Hematopoietic multipotent progenitor cell treated with erythropoietin and hydrocortisone succinate and interleukin-3 and kit ligand, for 17 days (in vitro differentiated cells): Measurements from ENCODE around the gene GOLGA8A.
"Not testable (repeated sequence)": the region's sequence is repeated elsewhere in the genome, so short reads cannot be mapped to it uniquely, and the experiment has no call there.

Experiments
- DNase-seq: peaks from one replicate; pipeline ENCODE4 v3.0.0-alpha.2; 2015; ENCODE audit warnings: low spot score

The GOLGA8A gene, protein sequence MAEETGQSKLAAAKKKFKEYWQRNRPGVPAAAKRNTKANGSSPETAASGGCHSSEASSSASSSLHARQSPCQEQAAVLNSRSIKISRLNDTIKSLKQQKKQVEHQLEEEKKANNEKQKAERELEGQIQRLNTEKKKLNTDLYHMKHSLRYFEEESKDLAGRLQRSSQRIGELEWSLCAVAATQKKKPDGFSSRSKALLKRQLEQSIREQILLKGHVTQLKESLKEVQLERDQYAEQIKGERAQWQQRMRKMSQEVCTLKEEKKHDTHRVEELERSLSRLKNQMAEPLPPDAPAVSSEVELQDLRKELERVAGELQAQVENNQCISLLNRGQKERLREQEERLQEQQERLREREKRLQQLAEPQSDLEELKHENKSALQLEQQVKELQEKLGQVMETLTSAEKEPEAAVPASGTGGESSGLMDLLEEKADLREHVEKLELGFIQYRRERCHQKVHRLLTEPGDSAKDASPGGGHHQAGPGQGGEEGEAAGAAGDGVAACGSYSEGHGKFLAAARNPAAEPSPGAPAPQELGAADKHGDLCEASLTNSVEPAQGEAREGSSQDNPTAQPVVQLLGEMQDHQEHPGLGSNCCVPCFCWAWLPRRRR

DNA sequence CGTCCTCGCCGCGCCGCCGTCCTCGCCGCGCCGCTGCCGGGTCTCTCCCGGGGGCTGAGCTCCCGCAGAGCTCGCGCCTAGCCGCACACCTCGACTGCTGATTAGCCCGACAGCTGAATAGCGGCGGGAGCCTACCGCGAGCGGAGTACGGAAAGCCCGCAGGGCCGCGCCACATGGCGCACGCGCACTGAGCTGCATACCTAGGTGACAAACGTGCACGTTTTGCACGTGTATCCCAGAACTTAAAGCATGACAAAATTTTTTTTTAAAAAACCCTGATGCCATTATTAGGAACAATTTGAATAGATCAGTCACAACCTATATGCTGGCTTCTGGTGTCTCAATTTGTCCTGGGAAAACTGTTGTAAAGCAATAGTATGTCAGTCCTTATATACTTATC, at the start of gene GOLGA8A:
GOLGA8A (minus strand) TSS at position 122 of the 400 bp plus-strand sequence. CDS start 48,117 bp downstream, outside the sequence.
- DNase-seq: no peak

DNA sequence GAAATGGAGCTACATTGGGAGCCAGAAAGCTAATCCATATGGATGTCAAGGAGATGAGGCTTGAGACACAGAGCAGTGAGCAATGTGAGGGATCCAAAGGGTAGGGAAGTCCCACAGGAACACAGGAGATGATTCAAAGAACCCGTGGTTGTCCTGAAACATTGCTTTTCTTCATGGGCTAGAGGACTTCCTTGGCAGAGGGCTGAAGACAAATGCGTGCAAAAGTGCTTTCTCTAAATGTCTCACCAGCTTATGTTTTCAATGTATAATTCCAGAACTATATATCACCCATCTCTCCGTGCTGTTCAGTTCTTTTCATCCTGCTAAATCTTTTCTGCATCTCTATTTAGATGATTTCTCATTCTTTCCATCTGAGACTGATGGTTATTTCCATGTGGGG, 46.0 kb upstream of the GOLGA8A start:
- no peak for DNase-seq

DNA sequence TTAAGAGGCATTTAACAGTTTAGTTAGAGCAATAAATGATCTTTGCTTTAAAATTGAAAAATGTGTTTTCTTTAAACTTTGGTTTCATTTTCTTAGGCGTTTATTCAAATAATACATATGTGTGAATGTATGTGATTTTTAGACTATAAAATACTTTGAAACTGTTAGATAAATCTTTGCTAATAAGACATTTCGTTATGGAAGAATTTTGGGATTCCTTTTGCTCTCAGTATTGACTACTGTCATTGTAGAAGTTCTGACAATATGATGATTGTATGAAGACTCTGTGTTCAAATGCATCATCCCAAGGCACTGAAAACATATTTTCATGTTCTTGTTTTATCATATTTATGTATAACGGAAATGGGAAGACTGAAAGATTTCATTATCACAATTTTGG, 43.8 kb upstream of the GOLGA8A start:
- no peak for DNase-seq

DNA sequence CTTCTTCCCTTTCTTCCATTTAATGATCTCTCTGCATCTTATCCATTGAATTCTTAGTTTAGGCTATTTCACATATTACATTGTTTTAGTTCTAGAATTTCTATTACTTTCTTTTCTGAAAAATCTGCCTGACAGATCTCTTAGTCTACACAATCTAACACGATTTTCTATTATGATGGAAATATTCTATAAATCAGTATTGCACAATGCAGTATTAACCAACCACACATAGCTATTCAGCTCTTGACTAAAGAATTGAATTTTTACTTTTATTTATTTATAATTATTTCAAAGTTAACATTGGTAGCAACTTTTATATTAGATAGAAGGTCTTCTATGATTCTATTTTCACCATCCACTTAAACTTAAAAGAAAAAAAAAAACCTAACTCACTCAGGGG, 36.2 kb upstream of the GOLGA8A start:
- no peak for DNase-seq

DNA sequence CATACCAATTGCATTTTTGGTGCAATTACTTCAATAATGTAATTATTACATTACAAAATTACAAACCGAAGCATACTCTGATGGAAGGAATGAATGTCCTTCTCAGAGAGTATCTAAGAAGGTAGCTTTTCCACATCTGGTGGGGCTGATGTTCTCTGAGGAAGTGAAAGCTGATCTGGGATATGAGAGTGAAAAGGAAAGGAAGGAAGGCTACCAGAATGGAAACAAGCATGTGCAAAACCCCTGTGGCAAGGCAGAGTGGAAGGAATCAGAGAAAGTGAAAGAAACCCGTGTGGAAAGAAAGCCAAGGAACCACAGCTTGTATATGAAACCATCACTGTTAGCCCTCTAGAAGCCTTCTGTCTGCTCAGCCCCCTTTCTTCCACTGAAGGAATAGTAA, 35.3 kb upstream of the GOLGA8A start:
- no peak for DNase-seq

DNA sequence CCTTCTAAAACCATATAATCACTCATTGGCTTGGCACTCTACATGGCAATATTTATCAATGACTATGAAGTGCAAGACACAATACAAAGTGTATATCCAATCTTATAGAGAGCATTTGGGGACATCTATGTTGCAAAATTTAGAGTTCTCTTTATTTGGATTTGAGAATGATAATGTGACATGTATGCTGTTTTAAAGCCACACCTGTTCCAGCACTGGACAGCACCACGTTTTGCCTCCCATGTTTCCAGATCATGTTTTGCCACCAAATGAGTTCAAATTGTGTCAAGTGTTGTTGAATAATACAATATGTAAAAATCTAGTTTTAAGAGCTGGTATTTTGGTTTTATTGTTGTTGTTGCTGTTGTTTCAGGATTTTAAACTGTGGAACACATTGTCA, 33.3 kb upstream of the GOLGA8A start:
- DNase-seq: no peak

DNA sequence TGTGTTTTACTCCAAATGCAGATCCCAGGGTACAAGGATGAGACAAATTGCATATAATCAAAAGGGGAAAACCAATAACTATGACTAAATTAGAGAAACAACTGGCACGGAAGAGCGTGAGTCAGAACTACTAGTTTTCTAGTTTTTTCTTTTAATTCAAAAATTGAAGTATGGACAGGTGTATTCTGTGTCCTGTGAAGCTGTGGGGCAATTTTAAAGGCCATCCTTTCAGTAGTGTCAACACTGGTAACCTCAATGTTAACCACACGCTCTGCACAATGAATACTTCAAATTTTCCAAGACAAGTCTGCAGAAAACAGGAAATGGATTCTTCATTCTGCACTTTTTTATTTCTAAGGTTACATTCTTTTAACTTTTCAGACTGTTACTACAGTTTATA, 32.5 kb upstream of the GOLGA8A start:
- no peak for DNase-seq

DNA sequence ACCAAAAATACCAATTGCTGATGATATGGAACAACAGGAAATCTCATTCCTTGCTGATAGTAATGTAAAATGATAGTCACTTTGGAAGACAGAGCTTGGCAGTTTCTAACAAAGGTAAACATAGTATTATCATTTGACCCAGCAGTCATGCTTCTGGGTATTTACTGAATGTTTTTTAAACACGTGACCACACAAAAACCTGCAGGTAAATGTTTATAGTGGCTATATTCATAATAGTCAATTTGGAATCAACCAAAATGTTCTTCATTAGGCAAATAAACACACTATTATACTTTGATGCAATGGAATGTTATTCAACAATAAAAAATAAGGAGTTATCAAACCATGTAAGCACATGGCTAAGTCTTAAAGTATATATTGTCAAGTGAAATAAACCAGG, 24.1 kb upstream of the GOLGA8A start:
- no peak for DNase-seq

DNA sequence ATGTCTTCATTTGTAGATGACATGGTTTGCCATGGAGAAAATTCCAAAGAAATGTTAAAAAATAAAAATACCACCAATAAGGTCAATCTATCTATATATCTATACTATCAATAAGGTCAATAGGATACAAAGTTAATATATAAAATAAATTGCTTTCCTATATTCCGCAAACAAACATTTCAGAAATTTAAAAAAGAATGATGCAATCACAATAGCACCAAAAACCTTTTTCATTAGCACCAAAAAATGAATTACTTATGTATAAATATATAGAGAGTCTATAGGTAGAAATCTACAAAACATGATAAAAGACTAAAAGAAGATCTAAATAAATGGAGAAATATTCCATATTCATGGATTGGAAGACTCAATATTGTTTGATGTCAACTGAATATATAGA, 22.8 kb upstream of the GOLGA8A start:
- no peak for DNase-seq

DNA sequence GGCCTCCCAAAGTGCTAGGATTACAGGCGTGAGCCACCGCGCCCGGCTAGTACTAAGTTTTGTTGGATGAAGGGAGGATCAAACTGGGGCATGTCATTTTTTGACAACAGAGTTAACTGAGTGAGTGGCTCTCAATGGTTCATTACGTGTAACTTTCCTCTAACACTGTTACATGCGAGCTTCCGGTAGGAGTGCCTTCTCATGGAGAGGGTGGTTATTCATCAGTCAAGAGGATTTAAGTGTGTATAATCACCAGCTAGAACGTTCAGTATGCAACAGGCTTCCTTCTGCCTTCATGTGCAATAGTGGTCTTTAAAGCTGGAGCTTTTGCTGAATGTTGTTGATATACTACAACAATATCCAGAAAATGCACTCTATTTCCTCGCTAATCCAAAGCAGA, 19.1 kb upstream of the GOLGA8A start:
- DNase-seq: no peak

DNA sequence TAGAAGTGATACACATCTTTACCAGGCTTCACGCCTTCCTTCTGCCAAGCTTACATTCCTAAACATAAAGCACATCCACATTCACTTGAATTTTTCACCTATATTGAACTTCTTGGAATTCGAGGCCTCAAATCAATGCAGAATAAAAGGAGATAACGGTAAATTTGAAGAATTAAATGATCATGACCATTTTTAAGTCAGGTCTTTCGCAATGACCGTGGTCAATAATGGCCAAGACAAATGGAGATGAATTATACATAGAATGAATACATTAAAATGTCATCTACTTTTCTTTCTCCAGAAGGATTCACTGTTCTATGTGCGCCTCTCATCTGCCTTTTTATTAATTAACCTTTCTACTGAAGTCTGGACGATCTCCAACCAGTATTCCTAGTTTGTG, 5.3 kb upstream of the GOLGA8A start:
- DNase-seq: no peak

DNA sequence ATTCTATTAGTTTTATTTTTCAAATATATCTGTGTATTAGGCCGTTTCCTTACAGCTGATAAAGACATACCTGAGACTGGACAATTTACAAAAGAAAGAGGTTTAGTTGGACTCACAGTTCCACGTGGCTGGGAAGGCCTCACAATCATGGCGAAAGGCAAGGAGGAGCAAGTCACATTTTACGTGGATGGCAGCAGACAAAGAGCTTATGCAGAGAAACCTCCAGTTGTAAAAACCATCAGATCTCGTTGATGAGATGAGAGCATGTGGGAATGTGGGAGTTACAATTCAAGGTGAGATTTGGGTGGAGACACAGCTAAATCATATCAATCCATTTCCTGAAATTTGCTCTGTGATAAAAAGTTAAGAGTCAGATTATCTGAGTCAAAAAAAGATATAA, 2.3 kb upstream of the GOLGA8A start:
- DNase-seq: no peak

DNA sequence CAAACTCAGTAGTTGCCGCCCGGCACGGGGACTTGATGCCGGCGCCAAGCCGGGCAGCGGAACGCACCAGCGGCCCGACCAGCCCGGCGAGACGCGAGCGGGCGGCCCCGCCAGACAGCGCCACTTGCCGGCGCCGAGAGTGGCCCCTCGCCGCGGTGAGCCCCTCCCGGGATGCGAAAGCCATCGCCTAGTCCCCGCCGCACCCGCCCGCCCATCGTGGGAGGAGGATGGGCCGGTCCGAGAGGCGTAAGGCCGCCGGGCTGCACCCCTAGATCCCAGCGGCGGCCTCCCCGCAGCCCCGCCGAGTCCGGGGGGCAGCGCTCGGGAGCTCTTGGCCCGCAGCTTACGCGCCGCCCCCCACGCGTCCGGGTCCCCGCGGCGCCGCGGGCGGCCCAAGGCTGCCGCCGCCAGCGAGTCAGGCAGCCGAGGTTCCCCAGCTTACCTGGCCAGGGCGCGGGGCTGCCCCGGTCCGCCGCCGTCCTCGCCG, 609 bp downstream of the GOLGA8A start:
- no peak for DNase-seq

DNA sequence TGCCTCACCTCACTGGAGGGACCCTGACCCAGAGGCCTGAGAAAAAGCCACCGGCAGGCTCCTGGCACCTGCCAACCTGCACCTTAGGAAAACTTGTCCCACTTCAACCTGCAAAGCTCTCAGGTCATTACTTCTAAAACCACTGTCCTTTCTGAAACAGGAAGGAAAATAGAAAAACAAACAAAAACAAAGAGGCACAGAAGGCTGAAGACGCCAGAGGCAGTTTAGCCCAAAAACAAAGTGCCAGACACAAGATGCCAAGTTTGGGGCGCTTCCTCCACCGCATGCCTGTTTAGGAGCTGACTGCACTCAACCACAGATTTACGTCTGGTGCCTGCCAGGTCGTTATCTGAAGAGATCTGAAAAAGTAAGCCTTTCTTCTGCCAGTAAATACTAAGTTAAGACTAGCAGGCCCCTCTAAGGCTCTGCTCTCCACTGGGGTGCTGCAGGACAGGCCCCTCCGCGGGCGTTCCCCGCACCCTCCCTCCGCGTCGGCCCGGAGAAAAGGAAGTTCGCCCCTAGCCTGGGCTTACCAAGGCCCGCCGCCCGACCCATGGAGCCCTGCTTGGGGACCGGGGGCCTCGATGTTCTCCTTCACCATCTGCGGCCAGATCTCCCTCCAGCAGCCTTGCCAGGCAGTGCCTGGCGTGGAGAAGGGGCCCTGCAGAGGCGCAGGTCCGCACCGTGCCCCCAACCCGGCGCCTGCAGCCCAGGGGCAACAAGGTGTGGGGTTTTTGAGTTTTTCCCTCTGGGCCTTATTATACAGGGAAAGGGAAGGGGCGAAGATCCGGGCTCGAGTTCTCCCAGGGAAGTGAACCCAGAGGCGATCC, 1.3 kb downstream of the GOLGA8A start:
- no peak for DNase-seq

DNA sequence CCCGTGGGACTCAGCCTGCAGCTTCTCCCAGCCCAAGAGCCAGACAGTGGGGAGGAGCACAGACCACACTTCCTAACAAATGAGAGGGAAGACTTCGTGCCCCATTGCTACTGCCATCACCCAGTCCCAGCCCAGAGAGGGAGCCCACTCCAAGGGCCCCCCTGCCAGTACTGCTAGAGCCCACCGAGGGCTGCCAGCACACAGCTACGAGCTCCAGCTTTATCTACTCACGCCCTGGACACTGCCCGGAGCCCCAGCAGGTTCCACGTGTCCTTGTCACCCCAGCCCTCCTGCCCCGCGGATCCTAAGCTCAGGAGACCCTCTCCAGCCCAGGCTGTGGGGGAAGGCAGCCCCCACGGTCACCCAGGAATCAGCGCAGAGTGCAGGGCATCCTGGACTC, 1.9 kb downstream of the GOLGA8A start:
- DNase-seq: no peak

DNA sequence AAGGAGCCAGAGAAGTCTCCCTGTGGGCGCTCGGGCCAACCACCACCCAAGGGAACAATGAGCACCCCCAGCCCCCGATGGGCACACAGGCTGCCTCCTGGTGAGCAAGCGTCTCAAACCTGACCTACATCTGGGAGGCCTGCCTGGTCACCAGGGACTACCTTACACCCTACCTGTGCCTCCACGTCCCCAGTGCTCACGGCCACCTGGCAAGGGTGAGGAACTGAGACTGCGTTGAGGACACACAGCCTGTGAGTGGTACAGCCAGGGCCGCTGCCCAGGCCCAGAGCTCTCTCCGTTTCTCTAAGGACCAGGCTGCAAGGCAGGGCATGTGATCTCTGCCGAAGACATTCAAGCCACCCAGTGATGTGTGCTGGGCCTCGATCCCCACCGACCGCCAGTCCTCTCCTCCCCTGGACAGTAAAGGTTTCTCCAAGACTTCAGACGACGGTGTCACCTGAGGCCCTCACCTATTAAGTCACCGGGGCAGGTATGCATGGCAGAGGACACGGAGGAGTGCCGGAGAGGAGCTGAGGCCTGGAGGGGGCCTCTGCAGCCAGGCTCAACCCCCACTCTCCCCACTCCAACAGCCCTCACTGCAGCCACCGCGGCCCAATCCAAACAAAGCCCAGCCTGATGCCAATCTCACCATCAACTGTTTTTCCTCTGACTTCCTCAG, 2.8 kb downstream of the GOLGA8A start:
- no peak for DNase-seq

DNA sequence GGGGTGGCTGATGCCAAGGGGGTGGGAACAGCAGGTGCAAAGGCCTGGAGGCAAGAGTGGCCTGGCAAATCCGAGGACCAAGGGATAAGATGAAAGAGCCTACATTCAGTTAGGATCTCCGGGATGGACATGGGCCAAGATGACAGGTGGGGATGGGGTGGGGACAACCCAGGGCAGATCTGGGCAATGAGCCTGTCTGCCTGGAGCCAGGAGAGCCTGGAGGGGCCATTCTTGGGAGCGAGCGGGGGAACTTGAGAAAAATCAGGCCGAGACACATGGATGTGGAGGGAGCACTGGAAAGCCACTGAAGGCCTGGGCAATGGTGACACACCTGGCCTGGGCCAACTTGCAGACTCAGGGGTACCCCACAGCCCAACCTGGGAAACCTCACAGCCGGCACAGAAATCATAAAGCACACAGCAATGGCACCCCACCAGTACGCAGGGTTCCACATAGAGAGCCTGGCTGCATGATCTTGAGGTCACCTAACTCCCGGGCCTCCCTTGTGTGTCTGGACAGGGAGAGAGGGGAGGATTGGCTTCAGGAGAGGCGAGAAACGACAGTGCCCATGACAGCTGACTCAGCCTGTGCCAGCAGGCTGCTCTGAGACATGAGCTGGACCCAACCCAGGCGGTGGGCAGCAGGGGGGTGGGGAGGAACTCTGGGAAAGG, 3.5 kb downstream of the GOLGA8A start:
- not testable (repeated sequence) for DNase-seq

DNA sequence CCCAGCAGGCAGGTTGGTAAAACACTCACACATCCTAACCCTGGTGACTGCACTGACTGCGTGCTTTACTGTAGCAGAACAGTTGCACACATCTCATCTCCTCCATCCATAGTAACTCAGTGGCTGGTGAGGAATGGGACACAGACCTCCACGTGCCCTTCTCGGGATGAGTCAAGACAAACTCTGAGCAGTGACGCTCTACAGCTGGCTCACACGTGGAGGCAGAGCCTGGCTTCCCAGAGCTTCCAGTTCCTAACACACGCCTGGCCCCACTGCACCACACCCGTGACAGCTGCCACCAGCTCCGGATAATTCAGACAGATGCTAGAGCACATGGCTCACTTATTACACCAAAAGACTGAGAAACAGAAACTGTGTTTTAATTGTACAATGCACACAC, 7.0 kb downstream of the GOLGA8A start:
- DNase-seq: not testable (repeated sequence)

DNA sequence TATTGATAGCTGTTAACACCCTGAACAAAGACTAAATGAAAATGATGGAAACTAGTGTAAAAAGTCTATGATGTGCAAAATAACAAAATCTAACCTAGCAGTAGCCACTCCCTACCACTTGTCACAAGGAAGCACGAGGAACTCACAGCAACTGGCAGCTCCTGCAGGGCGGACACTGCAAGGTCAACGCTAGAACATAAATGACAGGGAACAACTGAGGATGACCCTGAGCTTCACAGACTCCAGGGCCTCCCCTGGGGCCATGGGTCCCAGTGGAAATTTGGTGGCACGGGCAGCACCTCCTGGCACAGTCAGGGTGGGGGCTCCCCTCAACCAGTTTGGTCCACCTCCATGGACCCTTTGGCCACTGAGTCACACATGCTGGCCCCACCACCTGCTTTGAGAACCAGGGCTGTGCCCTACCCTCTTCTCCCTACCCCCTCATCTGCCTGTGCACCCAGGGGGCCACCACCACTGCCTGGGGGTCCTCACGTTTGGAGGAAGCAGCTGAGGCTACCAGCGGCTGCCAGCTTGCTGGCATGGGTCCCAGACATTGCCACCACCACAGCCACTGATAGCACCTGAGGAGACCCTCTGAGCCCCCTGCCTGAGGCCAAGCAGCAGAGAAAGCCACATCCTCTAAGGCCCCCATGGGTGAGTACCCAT, 14.1 kb downstream of the GOLGA8A start:
- DNase-seq: not testable (repeated sequence)

DNA sequence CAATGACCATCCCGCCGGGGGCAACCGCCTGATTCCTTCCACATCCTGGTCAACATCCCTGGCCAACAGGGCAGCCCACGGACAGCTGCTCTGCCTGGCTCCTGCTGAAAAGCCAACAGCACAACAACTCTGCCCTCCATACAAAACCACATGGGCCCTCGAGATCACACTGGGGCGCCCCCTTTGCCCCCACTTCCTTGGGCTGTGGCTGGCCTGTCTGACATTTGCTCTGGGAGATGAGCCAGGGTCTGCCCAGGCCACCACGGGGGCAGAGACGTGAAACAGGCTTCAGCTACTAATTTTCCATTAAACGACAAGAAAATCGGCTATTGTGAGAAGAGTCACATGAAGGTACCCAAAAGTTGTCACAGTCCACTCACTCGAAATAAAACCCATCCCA, 16.7 kb downstream of the GOLGA8A start:
- DNase-seq: not testable (repeated sequence)

DNA sequence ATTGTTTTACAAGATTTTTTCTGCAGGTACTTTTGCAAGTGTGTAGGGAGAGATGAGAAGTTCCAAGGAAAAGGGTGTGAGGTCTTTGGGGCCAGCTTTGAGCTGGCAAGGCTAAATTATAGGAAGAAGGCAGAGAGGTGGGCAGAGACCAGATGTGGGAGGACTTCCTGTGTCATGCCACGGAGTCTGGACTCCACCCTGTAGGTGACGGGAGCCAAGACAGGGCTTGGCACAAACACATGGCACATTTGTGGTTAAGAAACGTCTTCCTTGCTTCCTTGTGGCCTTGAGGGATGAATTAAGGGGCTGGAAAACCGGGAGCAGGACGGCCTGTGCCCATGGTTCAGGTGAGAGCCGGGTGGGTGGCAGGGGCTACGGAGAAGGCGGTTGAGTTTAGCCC, 19.2 kb downstream of the GOLGA8A start:
- not testable (repeated sequence) for DNase-seq
